Epithelial cell of proximal tubule (primary cell): ENCODE data around the gene OPCML. TPM values are rescaled to one million over a fixed set of nuclear protein-coding genes. Genes with fewer than 3 reads are reported as not detected.

Experiments
- DNase-seq: peaks from one replicate; pipeline ENCODE4 v3.0.0-alpha.2; 2011; ENCODE audit warnings: low read depth
- H3K4me3 ChIP-seq: 2 replicates; pipeline ENCODE4 v1.5.1; 2011; ENCODE audit warnings: low read depth, mild to moderate bottlenecking, low read length
- CTCF ChIP-seq: conservative IDR thresholded peaks from 2 replicates; pipeline ENCODE4 v1.5.1; 2012; ENCODE audit warnings: low read depth, mild to moderate bottlenecking, low read length
- total RNA-seq: library from RNA; depleted of rRNA; stranded (reverse); fragments of >200 nt; gene quantifications from 2 replicates; pipeline ENCODE4 v1.2.3, GENCODE V29; 2015

The OPCML gene
- total RNA-seq, 1 donor from 2014 or later, result not detected

GRCh38 chr11:133326332-133326731, 206.0 kb downstream of the OPCML start:
- no peak for DNase-seq
- no peak for TF ChIP-seq CTCF

GRCh38 chr11:133325711-133326110, 206.6 kb downstream of the OPCML start:
- H3K4me3 ChIP-seq, result no peak overlapping the region
- DNase-seq, result no peak
- TF ChIP-seq CTCF, result no peak

More at GRCh38 chr11:133326332-133326731, 206.0 kb downstream of the OPCML start:
- H3K4me3 ChIP-seq, result no peak overlapping the region

- no peak for TF ChIP-seq CTCF
- H3K4me3 ChIP-seq, result no peak overlapping the region
- no peak for DNase-seq
Observed at GRCh38 chr11:133323354-133323753, 208.9 kb downstream of the OPCML start.

GRCh38 chr11:133318221-133318620, 214.1 kb downstream of the OPCML start:
- DNase-seq, result no peak
- no peak overlapping the region for H3K4me3 ChIP-seq
- TF ChIP-seq CTCF, result no peak

GRCh38 chr11:133311230-133311629, 221.1 kb downstream of the OPCML start:
- TF ChIP-seq CTCF, result no peak
- DNase-seq, result no peak
- no peak overlapping the region for H3K4me3 ChIP-seq

- no peak for DNase-seq
- H3K4me3 ChIP-seq, result no peak overlapping the region
- no peak for TF ChIP-seq CTCF
Observed at GRCh38 chr11:133306019-133306418, 226.3 kb downstream of the OPCML start.

- no peak for DNase-seq
- no peak for TF ChIP-seq CTCF
- H3K4me3 ChIP-seq, result no peak overlapping the region
Observed at GRCh38 chr11:133305208-133305956, 226.9 kb downstream of the OPCML start.
